ENCODE data around the gene KIF3C.

DNA sequence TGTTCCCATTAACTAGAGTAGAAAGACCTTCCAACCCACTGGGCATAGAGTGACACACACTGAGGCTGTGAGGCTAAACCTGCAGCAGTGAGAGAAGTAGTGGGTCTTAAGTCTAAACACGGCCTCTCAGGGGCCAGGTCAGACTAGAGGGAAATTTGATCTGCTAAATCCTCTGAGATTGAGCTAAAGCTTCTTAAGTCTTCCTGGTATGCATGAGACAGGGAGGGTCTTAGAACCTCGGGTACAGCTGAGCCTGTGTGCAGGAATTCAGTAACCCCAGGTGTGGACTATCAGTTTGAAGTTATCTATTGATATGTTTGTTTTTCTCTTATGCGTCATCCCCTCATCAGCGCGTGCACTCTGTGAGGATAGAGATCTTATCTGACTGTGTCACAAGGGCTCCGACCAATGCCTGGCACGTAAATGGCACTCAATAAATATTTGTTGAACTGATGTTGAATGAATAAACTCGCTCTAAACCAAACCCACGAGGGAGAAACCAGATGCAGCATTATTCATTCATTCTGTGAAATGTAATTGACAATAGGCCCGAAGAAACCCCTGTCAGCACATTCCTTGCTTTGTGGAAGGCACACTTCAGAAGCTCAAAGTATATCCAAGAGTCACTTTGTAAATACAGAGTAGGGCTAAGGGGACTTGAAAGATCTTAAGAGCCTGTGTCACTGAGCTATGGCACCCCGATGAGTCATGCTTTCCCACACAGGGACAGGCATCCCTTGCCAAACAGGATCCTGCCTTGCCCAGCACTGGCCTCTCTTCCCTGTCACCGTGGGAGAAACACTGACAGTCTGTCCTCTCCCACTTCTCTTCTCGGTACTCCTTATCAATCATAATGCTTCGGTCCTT is 29.9 kb upstream of the KIF3C start:
- no peak for TF ChIP-seq YY1 (IDR thresholded peaks at IDR 0.05; ENCODE audit: low read depth, low read length)
- TF ChIP-seq ASH2L (IDR thresholded peaks at IDR 0.05; ENCODE audit: low read length), result no peak
- TF ChIP-seq CTCF (IDR thresholded peaks at IDR 0.05; ENCODE audit: control extremely low read depth in 1 of 3, insufficient read depth in 1 of 3, low read depth in 1 of 3, low read length in 3 of 3), result no peak
- TF ChIP-seq EZH2 (IDR thresholded peaks at IDR 0.05; ENCODE audit: low read depth, low read length, severe bottlenecking), result no peak
- no peak for TF ChIP-seq CEBPB (IDR thresholded peaks at IDR 0.05; ENCODE audit: low read depth, low read length)
- TF ChIP-seq POLR2A (IDR thresholded peaks at IDR 0.05; ENCODE audit: control extremely low read depth in 1 of 2, low read depth in 2 of 2, low read length in 2 of 2), result no peak
- no peak for TF ChIP-seq TAF1 (IDR thresholded peaks at IDR 0.05; ENCODE audit: low read depth, low read length)
- TF ChIP-seq EP300 (IDR thresholded peaks at IDR 0.05; ENCODE audit: borderline replicate concordance in 1 of 2, low read depth in 2 of 2, low read length in 2 of 2), result no peak
- TF ChIP-seq ATF2 (IDR thresholded peaks at IDR 0.05; ENCODE audit: low read length), result no peak
- no peak for TF ChIP-seq ATF3 (IDR thresholded peaks at IDR 0.05; ENCODE audit: insufficient read depth, low read depth, low read length)
- TF ChIP-seq CBX8 (IDR thresholded peaks at IDR 0.05; ENCODE audit: borderline replicate concordance, low read depth, low read length), result no peak
- no peak for TF ChIP-seq ZNF274 (IDR thresholded peaks at IDR 0.05; ENCODE audit: borderline replicate concordance, extremely low read depth, low read length)

Measured in H1 (cell line).